Endothelial cell (in vitro differentiated cells): Measurements from ENCODE around the gene CACNA1A. TPM values are rescaled to one million over a fixed set of nuclear protein-coding genes. Genes with fewer than 3 reads are reported as not detected.

ENCODE experiments used
- DNase-seq: peaks from one replicate; pipeline ENCODE4 v3.0.0; 2021; ENCODE audit warnings: low spot score
- H3K27ac Mint-ChIP-seq: one replicate; pipeline ENCODE4 v1.8.0; 2021; ENCODE audit warnings: mixed read lengths, inconsistent platforms; ENCODE audit not compliant: unreplicated experiment
- H3K27me3 Mint-ChIP-seq: one replicate; pipeline ENCODE4 v1.8.0; 2021; ENCODE audit warnings: mild to moderate bottlenecking, moderate library complexity, mixed read lengths, inconsistent platforms; ENCODE audit not compliant: unreplicated experiment
- H3K36me3 Mint-ChIP-seq: one replicate; pipeline ENCODE4 v1.8.0; 2021; ENCODE audit warnings: mild to moderate bottlenecking, low read depth, mixed read lengths, inconsistent platforms; ENCODE audit not compliant: unreplicated experiment
- H3K4me1 Mint-ChIP-seq: one replicate; pipeline ENCODE4 v1.8.0; 2021; ENCODE audit warnings: mild to moderate bottlenecking, mixed read lengths, inconsistent platforms; ENCODE audit not compliant: unreplicated experiment
- H3K4me3 Mint-ChIP-seq: one replicate; pipeline ENCODE4 v1.8.0; 2021; ENCODE audit warnings: mild to moderate bottlenecking, mixed read lengths, inconsistent platforms; ENCODE audit not compliant: unreplicated experiment
- H3K9me3 Mint-ChIP-seq: one replicate; pipeline ENCODE4 v1.8.0; 2021; ENCODE audit warnings: mixed read lengths, inconsistent platforms; ENCODE audit not compliant: unreplicated experiment
- CTCF ChIP-seq: fragments of 200-600 bp; sonication (generic); IDR thresholded peaks from one replicate; pipeline ENCODE4 v1.5.0; 2021; ENCODE audit warnings: antibody characterized with exemption; ENCODE audit not compliant: unreplicated experiment
- total RNA-seq: library from RNA; stranded (reverse); fragmentation: NEBNext Ultra II Directional; extraction: Animal tissue kit (Norgen Biotek cat#: 25700); gene quantifications from one replicate; pipeline ENCODE4 v1.2.1, GENCODE V29; 2021; ENCODE audit not compliant: unreplicated experiment

CACNA1A gene
- total RNA-seq, 1 donor from 2014 or later, result 9.0 TPM

- Mint-ChIP-seq H3K27ac (peak overlapping the region; percentile 38), H3K36me3 (no peaks in the 10 kb centered on the region), H3K9me3 (no peaks in the 10 kb centered on the region), H3K4me3 (no peak overlapping the region), H3K27me3 (peaks cover 6% of the 10 kb centered on the region), H3K4me1 (no peaks in the 10 kb centered on the region)
- TF ChIP-seq CTCF, result no peak
- no peak for DNase-seq
These were observed 23.1 kb downstream of the CACNA1A start for GRCh38 chr19:13483215-13483614.

GRCh38 chr19:13478576-13478975, 27.7 kb downstream of the CACNA1A start:
- Mint-ChIP-seq H3K36me3 (peaks cover 6% of the 10 kb centered on the region), H3K4me3 (no peak overlapping the region), H3K27me3 (peaks cover 3% of the 10 kb centered on the region), H3K27ac (no peak overlapping the region), H3K9me3 (peaks cover 4% of the 10 kb centered on the region), H3K4me1 (no peaks in the 10 kb centered on the region)
- DNase-seq, result no peak
- TF ChIP-seq CTCF, result no peak

GRCh38 chr19:13476071-13476470, 30.2 kb downstream of the CACNA1A start:
- Mint-ChIP-seq H3K27me3 (peaks cover 3% of the 10 kb centered on the region), H3K9me3 (peaks cover 4% of the 10 kb centered on the region), H3K4me3 (no peak overlapping the region), H3K27ac (no peak overlapping the region), H3K36me3 (peaks cover 6% of the 10 kb centered on the region), H3K4me1 (no peaks in the 10 kb centered on the region)
- TF ChIP-seq CTCF, result no peak
- no peak for DNase-seq

GRCh38 chr19:13475044-13475443, 31.2 kb downstream of the CACNA1A start:
- H3K4me1 Mint-ChIP-seq, result no peaks in the 10 kb centered on the region
- peaks cover 3% of the 10 kb centered on the region for H3K27me3 Mint-ChIP-seq
- peaks cover 6% of the 10 kb centered on the region for H3K36me3 Mint-ChIP-seq
- no peak overlapping the region for H3K4me3 Mint-ChIP-seq
- no peak for DNase-seq
- H3K27ac Mint-ChIP-seq, result no peak overlapping the region
- H3K9me3 Mint-ChIP-seq, result peaks cover 4% of the 10 kb centered on the region
- no peak for TF ChIP-seq CTCF

GRCh38 chr19:13466697-13467096, 39.6 kb downstream of the CACNA1A start:
- Mint-ChIP-seq H3K27ac (no peak overlapping the region), H3K27me3 (peaks cover 2% of the 10 kb centered on the region), H3K4me3 (no peak overlapping the region), H3K9me3 (no peaks in the 10 kb centered on the region), H3K4me1 (no peaks in the 10 kb centered on the region), H3K36me3 (no peaks in the 10 kb centered on the region)
- no peak for TF ChIP-seq CTCF
- no peak for DNase-seq
